H1 (cell line): ENCODE results near the gene GPT2. TPM values are rescaled to one million over a fixed set of nuclear protein-coding genes. Genes with fewer than 3 reads are reported as not detected.

Experiments used
- CREB1 ChIP-seq: IDR thresholded peaks from 2 replicates; pipeline ENCODE4 v1.6.1; 2012; ENCODE audit warnings: inconsistent platforms
- EGR1 ChIP-seq: IDR thresholded peaks from 2 replicates; pipeline ENCODE4 v1.6.1; 2011; ENCODE audit warnings: low read depth, low read length, borderline replicate concordance
- KDM1A ChIP-seq: fragments of 200-600, 300-600 bp; sonication (generic); IDR thresholded peaks from 2 replicates; pipeline ENCODE4 v1.7.1; 2016; ENCODE audit warnings: mild to moderate bottlenecking, low read length, borderline replicate concordance
- TEAD4 ChIP-seq: IDR thresholded peaks from 2 replicates; pipeline ENCODE4 v1.6.1; 2012; ENCODE audit warnings: low read depth, low read length, inconsistent platforms, mixed read lengths
- polyA plus RNA-seq, 7 experiments: library from polyadenylated mRNA; depleted of rRNA in 3 of 7; stranded (reverse) in 5 of 7; unstranded in 2 of 7; fragments of >200 nt in 5 of 7; fragments of 200-250 nt in 2 of 7; gene quantifications; 1 replicate in 5 of 7; 2 replicates in 1 of 7; 4 replicates in 1 of 7; pipeline versions ENCODE4 v1.2.1 to v1.2.3, GENCODE V29; 2011 to 2013; ENCODE audit warnings: missing spikeins in 2 of 7, mixed read lengths in 2 of 7
- total RNA-seq: library from RNA; stranded (reverse); fragmentation: NEBNext Ultra II Directional; extraction: Animal tissue kit (Norgen Biotek cat#: 25700); gene quantifications from 2 replicates; pipeline ENCODE4 v1.2.1, GENCODE V29; 2021

GPT2 gene
- total and polyA plus RNA-seq, 2 of the 8 experiments (the other 6 are each of a cell fraction or from before 2014, with no cell fraction given): 71.6 to 94.1 TPM

DNA sequence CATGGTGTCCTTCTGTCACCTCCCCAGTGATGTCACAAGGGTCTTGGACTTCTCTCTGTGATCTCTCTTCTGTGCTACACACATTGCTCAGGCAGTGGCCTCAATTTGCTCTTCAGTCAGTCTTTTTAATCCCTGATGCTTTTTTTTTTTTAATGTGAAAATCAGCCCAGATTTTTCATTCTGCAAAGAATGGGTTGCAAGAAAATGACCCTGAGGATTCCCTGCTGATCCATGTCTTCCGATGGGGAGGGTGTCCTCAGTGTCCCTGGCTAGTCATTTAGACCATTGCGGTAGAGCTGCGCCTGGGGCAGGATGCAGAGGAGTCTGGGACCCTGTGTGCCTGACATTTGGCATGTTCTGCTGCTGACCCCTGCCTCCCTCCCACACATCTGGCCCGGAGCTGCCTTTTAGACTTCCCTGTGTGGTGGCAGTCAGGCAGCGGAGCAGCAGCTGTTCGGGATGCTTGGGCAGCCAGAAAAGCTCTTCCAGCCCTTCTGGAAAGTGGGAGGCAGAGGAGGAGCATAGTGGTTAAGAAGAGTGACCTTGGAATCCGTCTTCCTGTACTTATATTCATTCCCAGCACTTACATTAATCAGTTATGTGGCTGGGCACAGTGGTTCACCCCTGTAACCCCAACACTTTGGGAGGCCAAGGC is 12.3 kb downstream of the GPT2 start (continued):
- TF ChIP-seq TEAD4: no peak
- TF ChIP-seq CREB1: no peak
- TF ChIP-seq EGR1: no peak
- TF ChIP-seq KDM1A: no peak
